A673 (cell line): ENCODE data around the gene FOS. TPM values are rescaled to one million over a fixed set of nuclear protein-coding genes. Genes with fewer than 3 reads are reported as not detected.
A peak's percentile ranks its signal among the peaks of the same experiment; 100 is the strongest.

Experiments used
- BruUV-seq: library from RNA; stranded (reverse); fragments of 400-500 nt; replicated peaks from 2 replicates; lab custom pipeline; 2021; lab: Mats Ljungman, UMichigan
- CTCF ChIA-PET: fragments of 300-600 bp; sonication (Branson Sonifier 250); formaldehyde crosslinking; loops from one replicate; lab custom pipeline; 2022; ENCODE audit warnings: antibody characterized with exemption; lab: Charles Lee
- POLR2A ChIA-PET: fragments of 300-600 bp; sonication (Branson Sonifier 250); formaldehyde crosslinking; loops from one replicate; lab custom pipeline; 2022; ENCODE audit warnings: antibody characterized with exemption; ENCODE audit not compliant: low non-redundant PET; lab: Charles Lee
- DNase-seq: peaks from one replicate; pipeline ENCODE4 v3.0.0-alpha.2; 2015; ENCODE audit warnings: low spot score
- H3K27ac ChIP-seq: fragments of 200-600 bp; sonication (generic); 2 replicates; pipeline ENCODE4 v1.5.1; 2016; ENCODE audit warnings: mixed run types, low read depth, mild to moderate bottlenecking, mixed read lengths, antibody characterized with exemption, low read length; ENCODE audit not compliant: poor library complexity, severe bottlenecking
- H3K27me3 ChIP-seq: fragments of 200-600 bp; sonication (generic); replicated peaks from 2 replicates; pipeline ENCODE4 v1.6.1; 2017; ENCODE audit warnings: mixed run types, low read depth, mild to moderate bottlenecking, mixed read lengths, antibody characterized with exemption, low read length; ENCODE audit not compliant: insufficient read depth, poor library complexity
- H3K36me3 ChIP-seq: fragments of 200-600 bp; sonication (generic); 2 replicates; pipeline ENCODE4 v1.6.1; 2016; ENCODE audit warnings: mixed run types, mild to moderate bottlenecking, mixed read lengths, antibody characterized with exemption, low read length; ENCODE audit not compliant: insufficient read depth, poor library complexity, severe bottlenecking
- H3K4me1 ChIP-seq: fragments of 200-600 bp; sonication (generic); 2 replicates; pipeline ENCODE4 v1.6.1; 2017; ENCODE audit warnings: mixed run types, mild to moderate bottlenecking, mixed read lengths, antibody characterized with exemption, low read length; ENCODE audit not compliant: insufficient read depth, poor library complexity, severe bottlenecking
- H3K4me3 ChIP-seq: fragments of 200-600 bp; sonication (generic); 2 replicates; pipeline ENCODE4 v1.5.1; 2016; ENCODE audit warnings: low read depth, mixed run types, mild to moderate bottlenecking, mixed read lengths, low read length; ENCODE audit not compliant: poor library complexity, severe bottlenecking
- H3K9me3 ChIP-seq: fragments of 200-600 bp; sonication (generic); 2 replicates; pipeline ENCODE4 v1.6.1; 2016; ENCODE audit warnings: mixed run types, low read depth, mild to moderate bottlenecking, mixed read lengths, antibody characterized with exemption, low read length; ENCODE audit not compliant: poor library complexity, severe bottlenecking
- CTCF ChIP-seq: fragments of 300-800, 200-600 bp; sonication (generic); conservative IDR thresholded peaks from 2 replicates; pipeline ENCODE4 v1.5.1; 2017; ENCODE audit warnings: low read depth, mild to moderate bottlenecking, antibody characterized with exemption, low read length, moderate library complexity, mixed read lengths
- EZH2 ChIP-seq: fragments of 200-600 bp; sonication (generic); IDR thresholded peaks from 2 replicates; pipeline ENCODE4 v1.6.1; 2017; ENCODE audit warnings: borderline replicate concordance, low read depth, mild to moderate bottlenecking, mixed read lengths, antibody characterized with exemption, low read length; ENCODE audit not compliant: poor library complexity, severe bottlenecking
- intact Hi-C: fragments of 100-400 bp; cut with micrococcal nuclease; formaldehyde crosslinking; loops from one replicate; pipeline ENCODE4 v1.10.0; 2022; ENCODE audit not compliant: unreplicated experiment
- total RNA-seq: library from RNA; stranded (reverse); gene quantifications from 2 replicates; pipeline ENCODE4 v1.2.3, GENCODE V29; 2021

Gene FOS
- total RNA-seq, 1 experiment from 2014 or later = 13.7 TPM

GRCh38 chr14:75294649-75295033 lies 16.0 kb downstream of the FOS start:
- peaks cover 42% of the 10 kb centered on the region for H3K4me1 ChIP-seq
- no peaks in the 10 kb centered on the region for H3K27me3 ChIP-seq
- ChIA-PET CTCF (interaction anchor here (1.0 kb wide), 1 partner anchor 56 kb away, joined by 3 read pairs; no protein-coding TSS in a partner anchor), POLR2A (interaction anchor here (1.0 kb wide), 1 partner anchor 14 kb away, joined by 4 read pairs; no protein-coding TSS in a partner anchor)
- TSS peak; percentile 90 for BruUV-seq
- peak overlapping the region; percentile 62 for H3K4me3 ChIP-seq
- peak overlapping the region; percentile 94 for H3K27ac ChIP-seq
- H3K9me3 ChIP-seq = no peaks in the 10 kb centered on the region
- peak; percentile 51 for DNase-seq
- H3K36me3 ChIP-seq = no peaks in the 10 kb centered on the region
- TF ChIP-seq EZH2 (no peak), CTCF (no peak; the same call in 1 of the 2 replicates)
- intact Hi-C loops = loop anchor here (5.0 kb wide), 1 partner anchor 347 kb away; no protein-coding TSS in a partner anchor

DNA sequence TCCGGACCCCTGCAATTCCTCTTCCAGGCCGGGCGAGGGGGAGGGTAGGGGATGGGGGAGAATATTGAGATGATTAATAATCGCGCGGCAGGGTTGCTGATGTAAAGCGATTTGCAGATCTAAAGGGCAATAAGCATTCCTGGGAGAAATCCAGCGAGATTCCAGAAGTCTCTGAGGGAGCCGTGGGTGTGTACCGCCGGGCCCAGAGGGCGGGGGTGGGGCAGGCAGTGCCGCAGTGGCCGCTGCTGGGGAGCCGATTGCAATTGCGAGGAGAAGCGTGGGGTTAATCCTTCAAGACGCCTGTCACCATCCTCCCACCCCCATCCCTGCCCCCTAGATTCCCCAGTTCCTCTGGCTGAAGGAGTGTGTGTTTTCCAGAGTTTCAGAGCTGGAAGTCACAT lies 16.4 kb downstream of the FOS start:
- Histone ChIP-seq H3K4me3 (peak overlapping the region; percentile 62), H3K27ac (peak overlapping the region; percentile 94), H3K27me3 (no peaks in the 10 kb centered on the region), H3K36me3 (no peaks in the 10 kb centered on the region), H3K4me1 (peaks cover 45% of the 10 kb centered on the region), H3K9me3 (no peaks in the 10 kb centered on the region)
- POLR2A ChIA-PET = interaction anchor here (0.8 kb wide), 1 partner anchor 168 kb away, joined by 3 read pairs; the partner anchor contains the start of gene NEK9
- DNase-seq = peak; percentile 68
- CTCF ChIA-PET = interaction anchor here (0.7 to 0.8 kb wide), 2 partner anchors 232 to 372 kb away, joined by 3 to 7 read pairs; partner anchors contain the start of gene RPS6KL1
- TF ChIP-seq CTCF = no peak
- TF ChIP-seq EZH2 = no peak
- no TSS peak for BruUV-seq
- intact Hi-C loops = loop anchor here (5.0 kb wide), 1 partner anchor 348 kb away; no protein-coding TSS in a partner anchor

GRCh38 chr14:75295491-75296345 lies 17.1 kb downstream of the FOS start:
- ChIA-PET POLR2A (interaction anchor here (0.8 kb wide), 1 partner anchor 169 kb away, joined by 3 read pairs; the partner anchor contains the start of gene NEK9), CTCF (interaction anchor here (0.6 to 0.9 kb wide), 4 partner anchors 169 to 1005 kb away, joined by 3 to 16 read pairs (median 6); partner anchors contain the start of genes NEK9 and RPS6KL1)
- Histone ChIP-seq H3K9me3 (no peaks in the 10 kb centered on the region), H3K4me3 (peak overlapping the region; percentile 62), H3K36me3 (no peaks in the 10 kb centered on the region), H3K4me1 (peaks cover 45% of the 10 kb centered on the region), H3K27ac (peak overlapping the region; percentile 94), H3K27me3 (no peaks in the 10 kb centered on the region)
- no TSS peak for BruUV-seq
- intact Hi-C loops = loop anchor here (1.0 to 5.0 kb wide), 2 partner anchors 163 to 348 kb away; no protein-coding TSS in a partner anchor
- DNase-seq = peak; percentile 88
- peak; percentile 99 for TF ChIP-seq CTCF
- no peak for TF ChIP-seq EZH2
